ENCODE results near the gene OPRM1.

DNA sequence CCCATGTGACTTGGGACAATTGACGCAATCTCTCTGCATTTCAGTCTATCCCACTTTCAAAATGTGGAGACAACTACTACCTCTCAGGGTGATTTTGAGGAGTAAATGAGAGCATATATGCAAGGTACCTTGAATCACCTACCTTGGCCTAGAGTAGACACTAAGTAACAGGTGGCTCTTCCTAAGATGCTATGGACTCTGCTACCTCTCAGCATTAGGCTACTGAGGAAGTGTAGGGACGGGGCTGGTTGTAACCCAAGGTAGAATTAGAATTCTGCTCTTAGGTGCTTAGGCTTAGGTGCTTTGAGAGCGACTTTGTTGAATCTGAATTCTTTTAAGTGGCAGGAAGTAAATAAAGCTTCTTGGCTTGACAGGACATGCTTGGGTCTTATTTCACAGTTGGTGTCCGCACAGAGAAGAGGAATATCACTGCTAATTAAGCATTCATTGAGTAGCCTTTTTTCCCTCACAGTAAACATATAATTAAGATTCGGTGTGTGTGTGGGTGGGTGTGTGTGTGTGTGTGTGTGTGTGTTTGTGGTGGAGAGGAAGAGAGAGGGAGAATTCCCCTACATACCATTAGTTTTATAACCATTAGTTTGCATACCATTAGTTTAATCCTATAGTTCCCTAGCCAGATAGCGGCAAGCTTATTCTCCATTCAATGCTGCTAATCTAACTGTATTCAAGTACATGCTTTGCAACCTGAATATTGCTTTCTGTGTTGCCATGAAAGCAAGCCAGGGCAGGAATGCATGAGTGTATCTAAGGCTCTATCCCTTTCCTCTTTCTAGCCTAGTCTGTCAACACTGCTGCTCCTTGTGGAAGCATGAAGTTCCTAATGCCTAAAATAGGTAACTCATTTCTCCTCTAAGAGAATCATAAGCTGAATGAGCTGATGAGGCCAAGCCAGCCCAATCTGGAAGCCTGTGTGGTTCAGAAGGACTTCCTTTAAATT is 205.0 kb downstream of the OPRM1 start:
- TF ChIP-seq, protein P1, sequence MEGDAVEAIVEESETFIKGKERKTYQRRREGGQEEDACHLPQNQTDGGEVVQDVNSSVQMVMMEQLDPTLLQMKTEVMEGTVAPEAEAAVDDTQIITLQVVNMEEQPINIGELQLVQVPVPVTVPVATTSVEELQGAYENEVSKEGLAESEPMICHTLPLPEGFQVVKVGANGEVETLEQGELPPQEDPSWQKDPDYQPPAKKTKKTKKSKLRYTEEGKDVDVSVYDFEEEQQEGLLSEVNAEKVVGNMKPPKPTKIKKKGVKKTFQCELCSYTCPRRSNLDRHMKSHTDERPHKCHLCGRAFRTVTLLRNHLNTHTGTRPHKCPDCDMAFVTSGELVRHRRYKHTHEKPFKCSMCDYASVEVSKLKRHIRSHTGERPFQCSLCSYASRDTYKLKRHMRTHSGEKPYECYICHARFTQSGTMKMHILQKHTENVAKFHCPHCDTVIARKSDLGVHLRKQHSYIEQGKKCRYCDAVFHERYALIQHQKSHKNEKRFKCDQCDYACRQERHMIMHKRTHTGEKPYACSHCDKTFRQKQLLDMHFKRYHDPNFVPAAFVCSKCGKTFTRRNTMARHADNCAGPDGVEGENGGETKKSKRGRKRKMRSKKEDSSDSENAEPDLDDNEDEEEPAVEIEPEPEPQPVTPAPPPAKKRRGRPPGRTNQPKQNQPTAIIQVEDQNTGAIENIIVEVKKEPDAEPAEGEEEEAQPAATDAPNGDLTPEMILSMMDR (optimal IDR thresholded peaks at IDR 0.05 in 1 of 3, IDR thresholded peaks at IDR 0.05 in 1 of 3, conservative IDR thresholded peaks at IDR 0.05 in 1 of 3; ENCODE audit: extremely low read depth in 1 of 3, insufficient read depth in 2 of 3, low read length in 3 of 3), result no peak
- no peak for TF ChIP-seq EZH2 (IDR thresholded peaks at IDR 0.05; ENCODE audit: low read length)
